ENCODE results near the gene PLCB3. TPM values are rescaled to one million over a fixed set of nuclear protein-coding genes. Genes with fewer than 3 reads are reported as not detected.

Gene PLCB3
- total RNA-seq, 4 donors from 2014 or later = 196 to 453 (median 359) TPM

DNA sequence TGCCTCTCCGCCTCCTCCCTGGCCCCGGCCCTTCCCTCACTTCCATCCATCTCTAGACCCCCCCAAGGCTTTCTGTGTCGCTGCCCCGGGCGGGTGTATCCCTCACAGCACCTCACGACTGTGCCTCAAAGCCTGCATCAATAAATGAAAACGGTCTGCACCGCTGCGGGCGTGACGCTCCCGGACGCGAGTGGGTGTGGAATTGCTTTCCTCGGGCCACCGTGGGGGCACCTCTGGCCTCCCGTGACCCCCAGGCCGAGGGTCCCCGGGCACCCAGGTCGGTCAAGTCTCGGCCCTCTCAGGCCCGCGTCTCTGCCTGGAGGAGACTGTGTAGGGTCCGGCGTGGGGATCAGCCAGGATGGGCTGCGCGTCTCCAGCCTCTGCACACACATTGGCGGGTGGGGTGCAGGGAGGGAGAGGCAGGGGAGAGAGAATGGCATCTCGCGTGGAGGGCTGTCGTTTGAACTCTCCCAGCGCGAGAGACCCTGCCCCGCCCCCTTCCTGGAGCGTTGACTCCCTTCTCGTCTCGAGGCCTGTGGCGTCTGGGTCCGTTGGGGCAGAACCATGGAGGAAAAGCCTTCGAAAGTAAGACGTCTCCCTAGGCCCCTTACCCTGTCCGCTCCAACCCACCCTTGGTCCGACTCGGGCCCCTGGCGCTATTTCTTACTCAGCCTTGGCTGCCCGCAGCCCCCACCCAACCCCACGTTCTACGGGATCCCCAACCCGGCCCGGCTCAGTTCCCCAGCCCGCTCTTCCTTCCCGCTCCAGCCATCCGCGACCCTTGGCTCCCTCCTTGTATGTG is 48.7 kb downstream of the PLCB3 start, which contains the start of gene CATSPERZ:
TSS of gene CATSPERZ (plus strand) at position 512 of the 802 bp plus-strand sequence. CDS start at position 565, 53 bp downstream.
- H3K36me3 ChIP-seq = no peaks in the 10 kb centered on the region
- peak within 1 kb of the TSS in 1 of 4 donors; percentile 42 for H3K27ac ChIP-seq
- H3K9me3 ChIP-seq = no peaks in the 10 kb centered on the region
- peak within 1 kb of the TSS; percentile 6 to 45 (median 34) for H3K4me3 ChIP-seq
- TF ChIP-seq, protein P1, sequence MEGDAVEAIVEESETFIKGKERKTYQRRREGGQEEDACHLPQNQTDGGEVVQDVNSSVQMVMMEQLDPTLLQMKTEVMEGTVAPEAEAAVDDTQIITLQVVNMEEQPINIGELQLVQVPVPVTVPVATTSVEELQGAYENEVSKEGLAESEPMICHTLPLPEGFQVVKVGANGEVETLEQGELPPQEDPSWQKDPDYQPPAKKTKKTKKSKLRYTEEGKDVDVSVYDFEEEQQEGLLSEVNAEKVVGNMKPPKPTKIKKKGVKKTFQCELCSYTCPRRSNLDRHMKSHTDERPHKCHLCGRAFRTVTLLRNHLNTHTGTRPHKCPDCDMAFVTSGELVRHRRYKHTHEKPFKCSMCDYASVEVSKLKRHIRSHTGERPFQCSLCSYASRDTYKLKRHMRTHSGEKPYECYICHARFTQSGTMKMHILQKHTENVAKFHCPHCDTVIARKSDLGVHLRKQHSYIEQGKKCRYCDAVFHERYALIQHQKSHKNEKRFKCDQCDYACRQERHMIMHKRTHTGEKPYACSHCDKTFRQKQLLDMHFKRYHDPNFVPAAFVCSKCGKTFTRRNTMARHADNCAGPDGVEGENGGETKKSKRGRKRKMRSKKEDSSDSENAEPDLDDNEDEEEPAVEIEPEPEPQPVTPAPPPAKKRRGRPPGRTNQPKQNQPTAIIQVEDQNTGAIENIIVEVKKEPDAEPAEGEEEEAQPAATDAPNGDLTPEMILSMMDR (IDR thresholded peaks at IDR 0.05) = no peak
- no peak for TF ChIP-seq POLR2A (IDR thresholded peaks at IDR 0.05)
- H3K27me3 ChIP-seq = peaks cover 0 to 36% of the 10 kb centered on the region in 2 donors
- peaks cover 3 to 29% (median 25%) of the 10 kb centered on the region in 4 donors for H3K4me1 ChIP-seq
- DNase-seq = peak in 1 of 3 donors; percentile 53

DNA sequence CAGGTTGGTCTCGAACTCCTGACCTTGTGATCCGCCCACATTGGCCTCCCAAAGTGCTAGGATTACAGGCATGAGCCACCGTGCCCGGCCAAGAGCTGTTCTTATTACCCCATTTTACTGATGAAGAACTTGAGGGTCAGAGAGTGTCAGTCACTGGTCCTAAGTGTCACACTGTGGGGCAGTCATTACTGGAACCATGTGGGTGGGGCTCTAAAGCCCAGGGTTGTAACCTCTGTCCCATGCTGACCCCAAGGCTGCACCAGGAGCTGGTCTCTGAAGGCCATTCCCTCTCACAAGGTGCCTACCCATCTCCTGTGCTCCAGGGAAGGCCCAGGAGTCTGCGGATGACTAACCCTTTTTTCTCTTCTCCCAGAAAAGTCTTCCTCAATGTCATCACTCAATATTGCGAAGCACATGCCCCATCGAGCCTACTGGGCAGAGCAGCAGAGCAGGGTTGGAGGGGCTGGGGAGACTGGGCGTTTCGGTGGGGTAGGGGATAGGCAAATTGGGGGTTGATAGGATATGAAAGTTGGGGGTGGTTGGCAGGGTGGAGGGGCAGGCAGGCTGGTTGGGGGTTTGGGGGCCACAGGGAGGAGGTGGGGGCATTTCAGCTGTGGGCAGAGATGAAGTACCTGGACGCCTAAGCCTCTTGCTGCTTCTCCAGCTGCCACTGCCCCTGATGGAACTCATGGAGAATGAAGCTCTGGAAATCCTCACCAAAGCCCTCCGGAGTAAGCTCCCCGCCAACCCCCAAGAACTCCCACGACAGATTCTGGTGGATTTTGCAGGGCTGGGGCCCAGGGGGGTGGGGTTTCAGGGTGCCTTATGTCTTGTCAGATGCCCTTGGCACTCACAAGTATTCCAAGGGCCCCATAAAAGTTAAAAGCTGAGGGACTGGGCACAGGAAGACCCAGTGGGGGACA is 52.0 kb downstream of the PLCB3 start:
- DNase-seq = peak in 1 of 3 donors; percentile 48
- H3K27ac ChIP-seq = peak overlapping the region; percentile 89 to 98 (median 96)
- peaks cover 3 to 46% (median 32%) of the 10 kb centered on the region in 4 donors for H3K4me1 ChIP-seq
- H3K27me3 ChIP-seq = peaks cover 0 to 16% of the 10 kb centered on the region in 2 donors
- H3K9me3 ChIP-seq = no peaks in the 10 kb centered on the region
- H3K4me3 ChIP-seq = peak overlapping the region in 1 of 4 donors; percentile 96
- TF ChIP-seq, protein P1 (IDR thresholded peaks at IDR 0.05) = no peak
- TF ChIP-seq POLR2A (IDR thresholded peaks at IDR 0.05) = no peak
- H3K36me3 ChIP-seq = peaks cover 0 to 12% (median 0%) of the 10 kb centered on the region in 3 donors

DNA sequence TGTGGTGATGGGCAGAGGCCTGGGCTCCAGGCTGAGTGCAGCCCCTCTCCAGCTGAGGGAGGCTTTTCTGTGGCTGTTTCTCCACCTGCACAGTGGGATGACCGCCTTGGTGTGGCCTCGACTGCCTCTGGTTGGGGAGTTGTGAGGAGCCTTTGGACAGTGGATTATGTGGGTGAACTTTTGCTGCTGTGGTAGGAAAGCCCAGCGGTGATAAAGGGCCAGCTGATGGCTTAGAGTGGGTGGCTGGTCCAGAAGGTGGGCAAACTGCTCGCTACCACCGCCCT is 52.6 kb downstream of the PLCB3 start:
- H3K4me1 ChIP-seq = peaks cover 3 to 46% (median 32%) of the 10 kb centered on the region in 4 donors
- TF ChIP-seq, protein P1 (IDR thresholded peaks at IDR 0.05) = no peak
- TF ChIP-seq POLR2A (IDR thresholded peaks at IDR 0.05) = no peak
- peak overlapping the region in 3 of 4 donors; percentile 65 to 96 (median 89) for H3K4me3 ChIP-seq
- peaks cover 0 to 13% (median 0%) of the 10 kb centered on the region in 3 donors for H3K36me3 ChIP-seq
- peaks cover 0 to 14% of the 10 kb centered on the region in 2 donors for H3K27me3 ChIP-seq
- no peaks in the 10 kb centered on the region for H3K9me3 ChIP-seq
- peak overlapping the region; percentile 89 to 98 (median 96) for H3K27ac ChIP-seq
- no peak for DNase-seq

DNA sequence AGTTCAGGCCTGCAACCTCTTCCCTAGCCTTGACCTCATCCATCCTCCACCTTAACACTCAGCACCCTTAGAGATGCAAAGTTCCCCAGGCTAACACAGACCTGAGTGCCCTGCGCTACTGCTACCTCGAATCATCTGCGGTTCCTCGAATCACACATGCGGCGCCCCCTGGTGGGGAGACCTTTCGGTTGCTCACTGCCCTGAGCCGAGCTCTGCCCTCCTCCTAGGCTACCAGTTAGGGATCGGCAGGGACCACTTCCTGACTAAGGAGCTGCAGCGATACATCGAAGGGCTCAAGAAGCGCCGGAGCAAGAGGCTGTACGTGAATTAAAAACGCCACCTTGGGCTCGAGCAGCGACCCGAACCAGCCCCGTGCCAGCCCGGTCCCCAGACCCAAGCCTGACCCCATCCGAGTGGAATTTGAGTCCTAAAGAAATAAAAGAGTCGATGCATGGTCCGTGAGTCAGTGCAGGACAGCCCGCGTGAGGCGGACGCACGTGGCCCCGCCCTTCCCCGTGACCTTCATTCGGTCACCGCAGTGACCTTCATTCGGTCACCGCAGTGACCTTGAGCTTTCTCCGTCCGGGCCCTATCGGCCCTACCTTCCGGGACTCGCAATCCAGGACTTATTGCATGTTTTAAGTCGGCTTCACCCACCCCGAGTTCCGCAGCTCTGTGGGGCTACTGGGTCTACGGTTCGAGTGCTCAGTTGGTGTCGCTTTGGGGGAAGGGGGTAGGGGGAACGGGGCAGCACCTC is 53.2 kb downstream of the PLCB3 start:
- TF ChIP-seq, protein P1 (IDR thresholded peaks at IDR 0.05) = peak; percentile 88 to 98 (median 94)
- TF ChIP-seq POLR2A (IDR thresholded peaks at IDR 0.05) = peak; percentile 27 to 44
- H3K36me3 ChIP-seq = peaks cover 0 to 13% (median 0%) of the 10 kb centered on the region in 3 donors
- H3K4me1 ChIP-seq = peaks cover 3 to 45% (median 29%) of the 10 kb centered on the region in 4 donors
- H3K9me3 ChIP-seq = no peaks in the 10 kb centered on the region
- H3K4me3 ChIP-seq = peak overlapping the region; percentile 65 to 96 (median 86)
- DNase-seq = peak; percentile 96 to 98 (median 96)
- H3K27ac ChIP-seq = peak overlapping the region; percentile 89 to 98 (median 96)
- peaks cover 0 to 8% of the 10 kb centered on the region in 2 donors for H3K27me3 ChIP-seq

Data from Peyer's patch (tissue), 4 donors.